RPMI8226 (cell line): Measurements from ENCODE around the gene PTX3.

ENCODE experiments used
- DNase-seq: peaks from one replicate; pipeline ENCODE4 v3.0.0-alpha.2; 2015

Gene PTX3

DNA sequence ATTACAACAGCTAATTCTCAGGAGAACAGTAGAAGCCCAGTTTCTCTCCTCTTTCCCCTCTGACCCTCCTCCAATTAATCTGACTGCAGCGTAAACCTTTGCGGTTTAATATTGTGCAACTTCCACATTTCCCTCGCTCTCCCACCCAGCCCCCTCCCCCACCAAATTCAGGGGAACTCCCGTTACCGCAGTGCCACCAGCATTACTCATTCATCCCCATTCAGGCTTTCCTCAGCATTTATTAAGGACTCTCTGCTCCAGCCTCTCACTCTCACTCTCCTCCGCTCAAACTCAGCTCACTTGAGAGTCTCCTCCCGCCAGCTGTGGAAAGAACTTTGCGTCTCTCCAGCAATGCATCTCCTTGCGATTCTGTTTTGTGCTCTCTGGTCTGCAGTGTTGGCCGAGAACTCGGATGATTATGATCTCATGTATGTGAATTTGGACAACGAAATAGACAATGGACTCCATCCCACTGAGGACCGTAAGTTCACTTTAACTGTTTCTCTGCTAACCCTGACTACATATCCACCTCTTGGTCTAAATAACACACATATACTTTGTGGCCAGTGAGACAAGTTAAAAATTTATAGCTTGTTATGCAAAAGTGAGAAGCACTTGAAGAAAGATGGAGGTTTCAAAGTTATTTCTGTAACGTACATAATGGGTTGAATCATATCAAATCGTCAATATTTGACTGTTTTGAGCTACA, at the start of gene PTX3:
TSS of gene PTX3 (plus strand) at position 268 of the 709 bp plus-strand sequence. CDS start at position 352, 84 bp downstream.
- peak; percentile 11 for DNase-seq

DNA sequence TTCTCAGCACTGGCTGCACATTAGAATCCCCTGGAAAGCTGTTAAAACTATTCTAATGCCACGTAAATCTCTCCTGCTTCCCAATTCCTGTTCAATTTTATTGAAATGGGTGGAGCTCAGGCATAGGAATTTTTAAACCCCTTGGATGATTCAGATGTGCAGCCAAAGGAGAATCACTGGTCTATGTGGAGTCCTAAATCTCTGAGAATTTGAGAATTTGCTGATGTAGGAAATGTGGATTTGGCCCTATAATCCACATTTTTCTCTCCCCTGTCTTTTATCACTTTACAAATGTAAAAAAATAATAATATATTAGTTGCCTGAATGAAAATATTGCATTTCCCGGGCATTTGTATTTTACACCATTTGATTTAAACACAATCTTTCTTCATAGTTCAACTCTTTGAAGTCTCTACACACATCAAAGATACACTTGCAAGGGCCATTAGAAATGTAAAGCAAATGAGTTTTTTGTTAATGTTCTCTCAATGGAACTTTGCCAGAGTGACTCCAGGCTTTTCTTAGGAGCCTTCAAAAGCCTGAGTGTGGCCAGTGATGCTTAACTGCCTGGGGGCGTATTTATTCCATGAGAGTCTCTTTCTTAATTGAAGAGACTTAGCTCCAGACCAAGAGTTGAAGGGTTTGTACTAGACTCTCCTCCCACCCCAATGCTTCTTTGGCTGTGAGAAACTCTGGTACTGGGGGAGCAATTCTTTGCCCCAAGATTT, 48.8 kb upstream of the PTX3 start:
- DNase-seq, result no peak

DNA sequence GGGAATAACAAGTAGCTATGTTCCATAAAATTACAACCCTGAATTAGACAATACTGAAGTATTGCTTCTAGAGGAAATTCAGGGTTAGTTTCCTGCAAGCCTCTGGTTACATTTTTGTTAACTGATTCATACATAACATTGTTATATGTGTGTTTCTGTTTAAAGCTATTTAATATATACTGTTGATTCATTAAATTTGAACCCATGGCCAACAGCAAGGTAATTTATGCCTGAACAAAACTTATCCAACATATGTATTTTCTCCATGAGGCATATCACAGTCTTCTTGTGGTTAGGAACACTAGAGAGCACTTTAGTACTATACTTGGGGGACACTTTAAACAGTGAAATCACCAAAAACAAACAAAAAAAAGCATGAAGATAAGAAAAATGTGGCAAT, 47.7 kb upstream of the PTX3 start:
- DNase-seq, result no peak

DNA sequence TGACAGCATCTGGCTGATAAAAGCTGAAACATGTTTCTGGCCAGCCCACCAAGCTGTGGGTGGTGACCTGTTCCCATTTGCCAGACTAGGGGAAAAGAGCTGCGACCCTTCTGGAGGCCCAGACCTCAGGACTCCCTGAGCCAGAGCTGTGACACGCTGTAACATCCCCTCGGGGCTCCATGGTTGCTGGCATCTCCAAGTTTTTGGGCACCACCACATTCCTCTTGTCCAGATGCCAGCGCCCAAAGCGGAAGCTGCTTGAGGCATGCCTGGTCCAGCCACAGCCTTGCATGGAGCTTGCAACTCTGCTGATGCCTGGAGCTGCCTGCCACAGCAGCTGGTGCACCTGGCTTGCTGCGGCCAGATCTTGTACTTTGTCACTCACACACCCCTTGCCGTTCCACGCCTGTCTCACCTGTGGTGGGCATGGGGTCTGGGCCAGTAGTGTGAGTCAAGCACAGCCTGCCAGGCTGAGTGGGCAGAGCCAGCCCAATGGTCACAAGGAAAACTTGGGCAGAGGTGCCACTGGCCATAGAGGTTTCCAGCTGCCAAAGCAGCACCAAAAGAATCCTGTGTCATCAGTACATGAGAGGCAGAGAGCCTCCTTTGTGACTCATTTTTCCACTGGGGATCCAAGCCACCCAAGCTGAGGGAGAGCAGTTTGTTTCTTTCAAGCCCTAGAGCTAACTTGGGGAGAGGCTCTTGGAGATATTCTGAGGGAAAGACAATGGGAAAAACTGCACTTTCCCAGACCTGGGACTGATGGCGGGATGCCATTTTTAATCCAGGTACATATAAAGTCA, 45.7 kb upstream of the PTX3 start:
- DNase-seq, result no peak

DNA sequence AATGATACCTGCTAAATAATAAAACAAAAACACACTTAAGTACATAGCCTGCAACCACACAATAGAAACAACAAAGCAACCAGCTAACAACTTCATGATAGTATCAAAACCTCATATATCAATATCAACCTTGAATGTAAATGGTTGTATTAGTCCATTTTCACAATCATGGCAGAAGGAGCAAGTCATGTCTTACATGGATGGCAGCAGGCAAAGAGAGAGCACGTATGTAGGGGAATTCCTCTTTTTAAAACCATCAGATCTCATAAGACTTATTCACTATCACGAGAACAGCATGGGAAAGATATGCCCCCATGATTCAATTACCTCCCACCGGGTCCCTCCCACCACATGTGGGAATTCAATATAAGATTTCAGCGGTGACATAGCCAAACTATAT, 44.5 kb upstream of the PTX3 start:
- no peak for DNase-seq

DNA sequence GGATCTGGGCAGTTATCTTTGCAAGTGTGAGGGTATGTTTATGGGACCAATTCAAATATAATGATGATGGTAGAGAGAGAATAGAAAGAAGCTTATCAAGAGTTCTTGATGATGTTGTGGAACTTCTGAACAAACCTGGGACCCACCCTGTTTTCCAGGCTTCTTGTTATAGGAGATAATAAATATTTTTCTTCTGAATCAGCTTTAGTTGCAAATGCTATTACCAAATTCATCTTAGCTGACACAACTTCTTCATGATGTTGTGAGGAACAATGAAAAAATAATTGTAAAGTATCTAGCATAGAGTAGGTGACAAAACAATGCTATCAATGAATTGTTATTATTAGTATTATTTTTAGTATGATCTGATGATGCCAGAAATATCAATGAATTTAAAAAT, 43.5 kb upstream of the PTX3 start:
- DNase-seq, result no peak

DNA sequence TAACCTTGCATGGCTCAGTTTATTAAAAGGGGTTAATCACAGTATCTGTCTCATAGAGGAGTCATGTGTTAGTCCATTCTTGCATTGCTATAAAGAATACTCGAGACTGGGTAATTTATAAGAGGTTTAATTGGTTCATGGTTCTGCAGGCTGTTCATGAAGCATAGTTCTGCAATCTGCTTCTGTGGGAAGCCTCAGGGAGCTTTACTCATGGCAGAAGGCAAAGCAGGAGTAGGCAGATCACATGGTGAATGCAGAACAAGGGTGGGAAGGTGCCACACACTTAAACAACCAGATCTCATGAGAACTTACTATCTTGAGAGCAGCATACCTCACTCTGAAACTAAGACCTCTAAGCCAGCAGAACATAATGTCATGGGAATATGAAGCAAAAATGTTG, 42.2 kb upstream of the PTX3 start:
- DNase-seq, result no peak

DNA sequence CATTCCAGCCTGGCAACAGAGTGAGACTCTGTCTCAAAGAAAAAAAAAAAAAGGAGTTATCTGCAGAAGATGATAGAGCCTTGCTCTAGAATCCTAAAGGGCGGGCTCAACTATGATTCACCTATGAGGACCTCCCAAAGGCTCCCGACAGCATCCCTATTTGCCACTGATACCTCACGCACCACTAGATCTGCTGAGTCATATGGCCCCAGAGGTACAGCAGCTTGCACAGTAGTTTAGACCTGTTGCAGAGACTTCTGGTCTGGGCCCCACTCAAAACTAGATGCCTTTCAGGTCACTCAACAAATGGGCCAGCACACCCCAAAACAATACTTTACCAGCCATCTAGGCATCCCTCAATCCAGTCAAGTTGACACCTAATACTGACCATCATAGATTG, 38.1 kb upstream of the PTX3 start:
- no peak for DNase-seq

DNA sequence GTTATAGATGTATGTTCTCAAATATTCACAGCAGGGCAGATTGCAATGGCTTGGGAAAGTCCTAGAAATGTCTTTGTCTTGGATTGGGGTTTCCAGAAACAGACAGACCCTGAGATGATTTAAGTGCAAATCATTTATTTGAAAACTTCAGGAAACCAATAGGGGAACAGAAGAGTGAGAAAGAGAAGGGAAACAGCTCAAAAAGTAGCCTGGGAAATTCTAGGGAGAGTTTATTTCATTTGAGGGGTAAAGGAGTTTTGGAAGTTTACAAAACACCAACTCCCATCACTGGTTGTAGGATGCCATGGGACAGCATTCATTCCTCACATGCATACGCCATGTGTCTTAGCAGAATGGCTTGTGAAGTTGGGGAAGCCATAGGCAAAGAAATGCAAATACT, 32.3 kb upstream of the PTX3 start:
- DNase-seq, result no peak

DNA sequence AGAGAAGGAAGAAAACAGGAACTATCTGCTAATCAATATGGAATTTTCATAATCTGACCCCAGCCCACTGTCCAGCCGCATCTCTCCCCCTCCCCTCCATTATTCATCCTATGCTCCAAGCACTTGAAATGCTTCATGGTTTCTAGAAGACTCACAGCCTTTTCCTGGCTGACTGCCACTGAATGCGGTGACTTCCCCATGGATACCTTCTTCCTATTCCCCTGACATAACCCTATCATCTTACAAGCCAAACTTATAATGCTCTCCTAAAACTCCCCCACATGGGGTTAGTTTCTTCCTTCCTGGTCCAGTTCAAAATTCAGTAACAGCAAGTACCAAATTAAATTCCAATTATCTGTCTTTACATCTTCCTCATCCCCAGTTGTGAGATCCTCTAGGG, 31.2 kb upstream of the PTX3 start:
- no peak for DNase-seq

DNA sequence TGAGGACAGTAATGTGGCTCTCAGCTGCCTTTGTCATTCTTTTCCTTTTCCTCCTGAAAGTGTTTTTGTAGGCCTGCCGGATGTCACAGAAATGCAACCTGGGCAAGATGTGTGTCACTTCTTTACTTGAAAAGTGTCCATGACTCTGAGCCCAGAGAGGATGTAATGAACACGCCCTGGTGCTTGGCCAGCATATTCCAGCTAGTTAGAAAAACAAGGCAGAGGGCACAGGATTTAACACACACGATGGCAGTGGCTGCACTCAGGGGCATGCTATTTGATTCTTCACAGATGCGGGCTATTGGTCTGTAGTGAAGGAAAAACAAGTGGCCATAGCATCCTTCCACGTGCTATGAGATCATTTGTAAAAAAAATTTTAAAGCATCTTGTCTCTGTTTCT, 30.3 kb upstream of the PTX3 start:
- no peak for DNase-seq

DNA sequence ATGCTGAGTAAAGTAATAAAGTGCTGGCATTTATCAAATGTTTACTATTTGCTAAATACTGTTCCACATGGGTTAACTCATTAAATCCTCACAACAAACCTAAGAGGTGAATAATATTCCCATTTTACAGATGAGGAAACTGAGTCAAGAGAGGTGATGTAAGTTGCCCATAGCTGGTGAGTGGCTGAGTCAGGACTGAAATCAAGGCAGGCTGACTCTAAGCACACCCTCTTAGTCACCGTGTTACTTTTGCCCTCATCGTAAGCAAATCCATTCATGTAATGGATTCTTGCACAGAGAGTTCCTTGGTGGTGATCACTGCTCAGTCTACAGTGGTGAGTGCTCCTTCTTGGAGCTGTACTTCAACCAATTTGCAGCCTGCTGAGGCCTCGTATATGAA, 28.9 kb upstream of the PTX3 start:
- DNase-seq, result no peak

DNA sequence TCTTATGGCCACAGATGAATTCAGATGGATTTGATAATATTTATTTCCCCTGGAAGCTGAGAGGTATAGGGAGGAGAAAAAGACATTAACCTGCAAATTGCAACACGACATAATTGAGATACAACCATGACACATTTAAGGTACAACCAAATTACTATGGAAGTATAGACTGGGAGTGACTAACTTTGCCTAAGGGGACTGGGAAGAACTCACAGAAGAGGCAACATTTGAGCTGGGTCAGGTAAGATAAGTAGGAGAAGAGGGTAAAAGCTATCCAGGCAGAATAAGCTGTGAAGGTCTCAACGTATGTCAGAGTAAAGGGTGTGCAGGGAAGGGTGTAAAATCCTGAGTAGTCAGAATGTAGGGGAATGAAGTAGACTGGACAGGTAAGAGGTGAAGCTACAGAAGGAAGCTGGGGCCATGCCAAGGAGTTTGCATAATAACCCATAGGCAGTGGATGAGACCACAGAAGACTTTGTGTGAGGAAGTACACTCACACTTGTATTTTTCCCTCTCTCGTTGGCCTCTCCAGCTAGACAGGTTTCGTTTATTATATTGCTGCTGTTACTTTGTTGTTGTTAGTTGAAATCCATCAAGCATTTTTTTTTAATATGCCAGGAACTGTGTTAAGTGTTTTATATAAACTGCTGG, 28.0 kb upstream of the PTX3 start:
- DNase-seq, result peak; percentile 9

DNA sequence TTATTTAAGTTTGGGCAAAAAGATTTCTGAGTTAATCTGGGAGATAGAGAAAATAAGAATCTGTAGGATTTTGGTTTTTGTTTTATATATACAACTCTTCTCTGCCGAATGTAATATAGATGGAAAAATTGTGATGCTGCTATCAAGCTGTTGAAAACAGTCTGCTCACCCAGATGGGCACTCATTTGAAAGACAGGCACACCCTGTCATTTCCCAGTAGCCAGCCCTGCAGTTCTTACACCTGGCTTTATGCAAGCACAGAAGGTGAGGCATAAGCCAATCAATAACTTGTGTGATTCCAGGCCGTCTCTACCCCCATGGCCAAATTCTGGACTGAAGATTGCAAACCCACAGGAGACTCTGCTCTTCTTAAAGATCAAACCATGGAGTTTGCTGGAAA, 27.1 kb upstream of the PTX3 start:
- no peak for DNase-seq

DNA sequence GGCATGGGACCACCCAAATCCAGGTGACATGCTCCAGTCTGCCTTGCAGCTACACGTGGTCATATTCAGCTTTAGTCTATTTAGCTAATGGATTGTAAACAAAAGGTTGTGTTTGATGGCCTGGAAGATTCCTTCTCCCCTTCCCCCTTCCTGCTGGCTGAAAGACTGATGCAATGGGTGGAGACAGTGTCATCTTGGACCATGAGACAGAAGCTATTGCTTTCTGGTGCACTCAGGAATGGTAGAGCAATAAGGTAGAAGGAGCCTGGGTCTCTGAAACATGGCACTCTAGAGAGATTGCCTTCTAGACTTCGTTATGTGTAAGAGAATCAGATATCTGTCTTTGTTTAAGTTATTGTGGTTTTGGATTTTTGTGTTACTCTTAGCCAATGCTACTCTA, 25.7 kb upstream of the PTX3 start:
- DNase-seq, result no peak

DNA sequence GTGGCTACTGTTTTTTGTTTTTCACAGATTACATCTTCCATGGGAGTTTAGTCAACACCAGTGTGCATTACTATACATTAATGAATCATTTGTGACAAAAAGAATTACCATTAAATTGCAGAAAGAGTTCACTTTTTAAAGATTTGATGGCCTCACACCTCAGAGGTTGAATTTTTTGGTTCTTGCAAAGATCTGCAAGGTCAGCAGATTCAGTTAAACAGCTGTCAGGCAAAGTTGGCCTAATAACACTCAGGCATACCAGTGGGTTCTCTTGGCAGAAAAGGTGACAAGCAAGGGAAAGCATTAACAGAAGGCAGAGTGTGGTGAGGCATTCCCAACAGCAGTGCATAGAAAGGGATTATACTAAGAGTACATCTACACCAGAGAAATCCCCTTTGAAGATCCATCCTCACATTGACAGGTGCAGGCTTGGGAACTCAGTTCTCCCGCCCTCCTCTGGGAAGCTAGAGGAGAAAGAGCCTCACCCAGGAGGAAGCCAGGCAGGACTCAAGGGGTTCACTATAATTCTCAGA, 24.3 kb upstream of the PTX3 start:
- DNase-seq, result no peak

DNA sequence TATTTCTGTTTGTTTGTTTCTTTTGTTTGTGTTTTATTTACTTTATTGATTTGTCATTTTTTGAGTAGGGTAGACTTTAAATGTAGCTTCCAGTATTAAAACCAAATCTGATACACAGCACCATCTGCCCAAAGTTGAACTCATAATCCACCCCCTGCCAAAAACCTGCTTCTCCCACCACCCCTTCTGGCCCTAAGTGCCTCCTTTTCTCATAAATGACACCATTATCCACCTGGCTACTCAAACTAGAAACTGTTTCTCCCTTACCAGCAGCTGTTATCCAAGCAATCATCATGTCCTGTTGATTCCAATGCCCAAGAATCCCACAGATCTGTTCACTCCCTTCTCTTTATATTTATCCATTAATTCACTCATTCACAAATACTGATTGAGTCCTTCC, 21.8 kb upstream of the PTX3 start:
- DNase-seq, result no peak

DNA sequence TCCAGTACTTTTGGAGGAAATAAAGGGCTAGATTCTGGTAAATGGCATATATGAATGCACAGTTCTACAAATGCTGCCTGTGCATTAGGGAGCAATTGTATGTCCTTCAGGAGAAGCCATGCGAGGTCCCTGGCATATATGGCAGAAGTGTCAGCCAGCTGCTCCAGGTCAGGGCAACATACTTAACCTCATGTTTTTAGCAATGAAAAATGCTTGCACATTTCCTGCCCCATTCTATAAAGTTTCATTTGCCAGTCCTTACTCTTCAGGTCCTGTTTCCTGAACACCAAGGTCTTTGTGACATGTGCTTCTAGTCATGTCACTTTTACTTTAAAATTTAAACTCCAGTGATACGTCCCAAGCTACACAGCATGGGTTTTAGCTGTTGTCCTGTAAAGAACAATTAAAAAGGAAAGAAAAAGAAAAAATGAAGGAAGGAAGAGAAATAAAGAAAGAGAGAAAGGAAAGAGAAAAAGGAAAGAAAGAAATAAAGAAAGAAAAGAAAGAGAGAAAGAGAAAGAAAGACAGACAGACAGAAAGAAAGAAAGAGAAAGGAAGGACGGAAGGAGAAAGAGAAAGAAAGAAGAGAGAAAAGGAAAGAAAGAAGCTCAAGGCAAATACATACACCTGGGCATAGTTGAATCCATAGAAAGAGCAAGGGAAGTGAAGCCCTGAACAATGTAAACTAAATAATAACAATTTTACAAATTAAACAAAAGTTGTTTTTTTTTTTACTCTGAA, 20.1 kb upstream of the PTX3 start:
- no peak for DNase-seq

DNA sequence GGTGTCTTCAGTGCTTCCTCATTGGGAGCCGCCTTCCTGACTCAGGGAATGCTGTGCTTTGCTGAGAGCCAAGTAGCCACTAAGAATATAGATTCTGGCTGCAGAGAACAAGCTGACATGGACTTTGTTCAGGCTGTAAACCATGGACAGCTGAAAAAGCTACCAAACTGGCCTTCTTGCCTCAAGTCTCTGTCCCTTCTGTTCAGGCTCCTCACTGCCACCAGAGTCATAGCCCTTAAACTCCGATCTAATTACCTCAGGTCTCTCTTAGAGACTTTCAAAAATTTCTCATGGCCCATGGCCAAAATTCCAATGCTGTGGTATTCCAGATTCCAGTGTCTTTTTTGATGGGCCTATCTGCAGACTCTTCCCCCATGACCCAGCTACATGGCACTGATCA, 19.4 kb upstream of the PTX3 start:
- DNase-seq, result no peak

DNA sequence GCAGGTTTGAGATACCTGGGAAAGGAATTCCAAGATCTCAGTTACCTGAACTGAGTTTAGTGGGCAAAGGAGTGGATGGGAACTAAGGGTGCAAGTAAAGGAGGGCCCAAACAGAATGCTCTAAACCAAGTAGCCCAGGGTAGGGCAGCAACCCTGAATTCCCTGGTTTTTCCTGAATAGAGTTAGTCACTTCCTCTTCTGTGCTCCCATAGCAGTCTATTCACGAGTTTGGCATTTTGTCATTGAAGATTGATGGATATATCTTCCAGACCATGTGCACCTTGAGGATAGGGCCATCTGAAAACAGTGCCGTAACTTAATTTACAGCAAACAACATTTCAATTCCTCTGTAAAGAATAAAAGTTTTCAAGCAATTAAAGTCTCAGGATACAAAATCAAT, 18.5 kb upstream of the PTX3 start:
- DNase-seq, result no peak

DNA sequence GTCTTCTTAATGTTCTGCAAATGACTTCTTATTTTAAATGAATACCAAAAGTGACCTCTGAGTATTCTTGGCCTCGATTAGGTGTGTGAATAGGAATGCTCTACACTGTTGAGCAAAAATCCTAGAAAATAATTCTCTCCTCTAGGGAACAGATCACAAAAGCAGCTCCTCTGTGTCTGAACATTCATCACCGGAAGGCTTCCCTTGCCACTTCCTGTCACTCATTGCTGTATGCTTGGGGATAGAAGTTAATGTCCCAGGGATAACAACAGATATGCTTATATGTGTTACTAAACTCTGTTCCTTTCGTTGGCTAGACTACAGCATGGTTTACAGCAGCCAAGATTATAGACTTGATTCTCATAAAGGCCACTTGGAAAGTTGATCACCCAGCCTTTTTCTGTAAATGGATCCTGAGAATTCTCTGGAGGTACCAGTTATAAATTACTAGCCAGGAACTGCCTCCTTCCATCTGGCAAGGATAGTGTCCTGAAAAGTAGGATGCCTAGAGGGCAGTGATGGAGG, 16.0 kb upstream of the PTX3 start:
- no peak for DNase-seq

DNA sequence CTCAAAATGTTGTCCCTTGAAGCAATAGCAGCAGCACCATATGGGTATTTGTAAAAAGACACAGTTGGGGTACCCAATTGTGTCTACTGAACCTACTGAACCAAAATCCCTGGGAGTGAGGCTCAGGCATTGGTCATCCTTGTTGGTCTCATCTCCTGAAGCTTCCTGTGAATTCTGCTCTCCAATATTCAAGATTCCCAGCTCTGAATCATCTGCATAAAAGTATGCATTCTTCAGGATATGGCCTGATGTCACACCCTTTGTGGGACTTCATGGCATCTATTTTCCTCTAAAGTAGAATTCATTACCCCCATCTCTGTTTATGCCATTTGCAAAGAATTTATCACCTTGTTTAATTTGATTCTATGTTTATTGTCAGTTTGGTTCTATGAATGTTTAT, 13.3 kb upstream of the PTX3 start:
- no peak for DNase-seq
